Retinal pigment epithelial cell (primary cell): ENCODE results near the gene CEP70.

Experiments
- DNase-seq: peaks from one replicate; pipeline ENCODE4 v3.0.0-alpha.2; 2010; ENCODE audit warnings: low read depth
- H3K4me3 ChIP-seq: 2 replicates; pipeline ENCODE4 v1.5.1; 2011; ENCODE audit warnings: mild to moderate bottlenecking, low read length, control low read depth, moderate library complexity
- CTCF ChIP-seq: conservative IDR thresholded peaks from 2 replicates; pipeline ENCODE4 v1.5.1; 2011; ENCODE audit warnings: low read depth, low read length, control low read depth, inconsistent platforms

Gene CEP70

GRCh38 chr3:138460536-138461205, 133.4 kb downstream of the CEP70 start:
- no peak for TF ChIP-seq CTCF
- DNase-seq = no peak
- no peak overlapping the region for H3K4me3 ChIP-seq

GRCh38 chr3:138459619-138460535, 134.2 kb downstream of the CEP70 start:
- DNase-seq = no peak
- no peak for TF ChIP-seq CTCF
- H3K4me3 ChIP-seq = no peak overlapping the region

GRCh38 chr3:138458774-138459499, 135.1 kb downstream of the CEP70 start:
- no peak overlapping the region for H3K4me3 ChIP-seq
- TF ChIP-seq CTCF = no peak
- DNase-seq = no peak

- H3K4me3 ChIP-seq = no peak overlapping the region
- TF ChIP-seq CTCF = no peak
- DNase-seq = no peak
Measured at GRCh38 chr3:138457863-138458735, 136.0 kb downstream of the CEP70 start.

- TF ChIP-seq CTCF = no peak
- DNase-seq = no peak
- no peak overlapping the region for H3K4me3 ChIP-seq
Measured at GRCh38 chr3:138456961-138457862, 136.8 kb downstream of the CEP70 start.
